ENCODE data around the gene ANO2.

ANO2 gene

DNA sequence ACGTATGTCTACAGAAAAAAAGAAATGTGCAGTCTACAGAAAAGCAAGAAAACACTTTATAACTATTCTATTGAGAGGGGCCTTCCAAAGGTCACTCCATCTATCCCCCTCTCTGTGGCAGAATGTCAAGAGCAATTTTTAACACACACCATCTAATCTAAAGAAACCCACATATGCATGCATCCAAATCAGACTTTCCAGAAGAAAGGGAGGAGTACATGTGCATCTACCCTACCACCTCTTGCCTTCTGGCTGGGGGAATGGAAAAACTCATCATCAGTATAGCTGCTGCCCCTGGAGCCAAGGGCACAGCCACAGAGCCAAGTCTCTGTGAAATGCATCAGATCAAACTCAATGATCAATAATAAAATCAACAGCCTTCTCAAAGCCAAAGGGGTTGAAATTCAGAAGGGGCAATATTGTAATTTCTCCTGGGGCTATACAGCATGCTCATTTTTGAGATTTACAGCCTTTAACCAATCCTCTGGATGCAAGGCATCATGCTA lies 63.9 kb downstream of the ANO2 start:
- ATAC-seq = no peak
- TF ChIP-seq OSR1 (CRISPR knock-in tag; IDR thresholded peaks at IDR 0.05) = no peak
- TF ChIP-seq ISL1 (CRISPR knock-in tag; IDR thresholded peaks at IDR 0.05) = no peak
- no peak for TF ChIP-seq ZNF8 (CRISPR knock-in tag; IDR thresholded peaks at IDR 0.05)
- no peak for TF ChIP-seq SNAI2 (CRISPR knock-in tag; IDR thresholded peaks at IDR 0.05)
- TF ChIP-seq POU6F1 (CRISPR knock-in tag; IDR thresholded peaks at IDR 0.05; ENCODE audit: borderline replicate concordance, low read depth) = no peak
- TF ChIP-seq ZFP3 (CRISPR knock-in tag; IDR thresholded peaks at IDR 0.05) = no peak
- TF ChIP-seq ZC3H10 (CRISPR knock-in tag; IDR thresholded peaks at IDR 0.05) = no peak
- TF ChIP-seq CREB5 (CRISPR knock-in tag; IDR thresholded peaks at IDR 0.05; ENCODE audit: low read depth) = no peak
- no peak for TF ChIP-seq GLIS3 (CRISPR knock-in tag; IDR thresholded peaks at IDR 0.05)
- no peak for TF ChIP-seq ZFP30 (CRISPR knock-in tag; IDR thresholded peaks at IDR 0.05)
- TF ChIP-seq ZNF565 (CRISPR knock-in tag; conservative IDR thresholded peaks at IDR 0.05; ENCODE audit: low read depth) = no peak
- no peak for TF ChIP-seq TOX (CRISPR knock-in tag; IDR thresholded peaks at IDR 0.05; ENCODE audit: borderline replicate concordance)
- TF ChIP-seq, protein P1, sequence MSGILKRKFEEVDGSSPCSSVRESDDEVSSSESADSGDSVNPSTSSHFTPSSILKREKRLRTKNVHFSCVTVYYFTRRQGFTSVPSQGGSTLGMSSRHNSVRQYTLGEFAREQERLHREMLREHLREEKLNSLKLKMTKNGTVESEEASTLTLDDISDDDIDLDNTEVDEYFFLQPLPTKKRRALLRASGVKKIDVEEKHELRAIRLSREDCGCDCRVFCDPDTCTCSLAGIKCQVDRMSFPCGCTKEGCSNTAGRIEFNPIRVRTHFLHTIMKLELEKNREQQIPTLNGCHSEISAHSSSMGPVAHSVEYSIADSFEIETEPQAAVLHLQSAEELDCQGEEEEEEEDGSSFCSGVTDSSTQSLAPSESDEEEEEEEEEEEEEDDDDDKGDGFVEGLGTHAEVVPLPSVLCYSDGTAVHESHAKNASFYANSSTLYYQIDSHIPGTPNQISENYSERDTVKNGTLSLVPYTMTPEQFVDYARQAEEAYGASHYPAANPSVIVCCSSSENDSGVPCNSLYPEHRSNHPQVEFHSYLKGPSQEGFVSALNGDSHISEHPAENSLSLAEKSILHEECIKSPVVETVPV (CRISPR knock-in tag; IDR thresholded peaks at IDR 0.05) = no peak
- TF ChIP-seq RARB (CRISPR knock-in tag; IDR thresholded peaks at IDR 0.05) = no peak
- TF ChIP-seq CSDC2 (CRISPR knock-in tag; IDR thresholded peaks at IDR 0.05) = no peak
- no peak for TF ChIP-seq TSHZ2 (CRISPR knock-in tag; IDR thresholded peaks at IDR 0.05)
- TF ChIP-seq ESRRG (CRISPR knock-in tag; IDR thresholded peaks at IDR 0.05) = no peak
- TF ChIP-seq ZNF70 (CRISPR knock-in tag; IDR thresholded peaks at IDR 0.05) = no peak
- TF ChIP-seq, protein P2, sequence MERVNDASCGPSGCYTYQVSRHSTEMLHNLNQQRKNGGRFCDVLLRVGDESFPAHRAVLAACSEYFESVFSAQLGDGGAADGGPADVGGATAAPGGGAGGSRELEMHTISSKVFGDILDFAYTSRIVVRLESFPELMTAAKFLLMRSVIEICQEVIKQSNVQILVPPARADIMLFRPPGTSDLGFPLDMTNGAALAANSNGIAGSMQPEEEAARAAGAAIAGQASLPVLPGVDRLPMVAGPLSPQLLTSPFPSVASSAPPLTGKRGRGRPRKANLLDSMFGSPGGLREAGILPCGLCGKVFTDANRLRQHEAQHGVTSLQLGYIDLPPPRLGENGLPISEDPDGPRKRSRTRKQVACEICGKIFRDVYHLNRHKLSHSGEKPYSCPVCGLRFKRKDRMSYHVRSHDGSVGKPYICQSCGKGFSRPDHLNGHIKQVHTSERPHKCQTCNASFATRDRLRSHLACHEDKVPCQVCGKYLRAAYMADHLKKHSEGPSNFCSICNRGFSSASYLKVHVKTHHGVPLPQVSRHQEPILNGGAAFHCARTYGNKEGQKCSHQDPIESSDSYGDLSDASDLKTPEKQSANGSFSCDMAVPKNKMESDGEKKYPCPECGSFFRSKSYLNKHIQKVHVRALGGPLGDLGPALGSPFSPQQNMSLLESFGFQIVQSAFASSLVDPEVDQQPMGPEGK (CRISPR knock-in tag; IDR thresholded peaks at IDR 0.05; ENCODE audit: borderline replicate concordance) = no peak
- TF ChIP-seq BACH2 (CRISPR knock-in tag; IDR thresholded peaks at IDR 0.05; ENCODE audit: borderline replicate concordance) = no peak

GRCh38 chr12:5875851-5876250 lies 69.2 kb downstream of the ANO2 start:
- no peak for TF ChIP-seq RARB (CRISPR knock-in tag; IDR thresholded peaks at IDR 0.05)
- no peak for TF ChIP-seq GLIS3 (CRISPR knock-in tag; IDR thresholded peaks at IDR 0.05)
- TF ChIP-seq, protein P2 (CRISPR knock-in tag; IDR thresholded peaks at IDR 0.05; ENCODE audit: borderline replicate concordance) = no peak
- no peak for TF ChIP-seq SNAI2 (CRISPR knock-in tag; IDR thresholded peaks at IDR 0.05)
- no peak for TF ChIP-seq TCF4 (CRISPR knock-in tag; IDR thresholded peaks at IDR 0.05; ENCODE audit: borderline replicate concordance)
- TF ChIP-seq, protein P1 (CRISPR knock-in tag; IDR thresholded peaks at IDR 0.05) = no peak
- no peak for TF ChIP-seq CSDC2 (CRISPR knock-in tag; IDR thresholded peaks at IDR 0.05)
- TF ChIP-seq BACH2 (CRISPR knock-in tag; IDR thresholded peaks at IDR 0.05; ENCODE audit: borderline replicate concordance) = no peak
- no peak for TF ChIP-seq ZNF8 (CRISPR knock-in tag; IDR thresholded peaks at IDR 0.05)
- TF ChIP-seq ISL1 (CRISPR knock-in tag; IDR thresholded peaks at IDR 0.05) = no peak
- no peak for TF ChIP-seq CREB5 (CRISPR knock-in tag; IDR thresholded peaks at IDR 0.05; ENCODE audit: low read depth)
- no peak for TF ChIP-seq ESRRG (CRISPR knock-in tag; IDR thresholded peaks at IDR 0.05)
- no peak for TF ChIP-seq ZNF70 (CRISPR knock-in tag; IDR thresholded peaks at IDR 0.05)
- no peak for TF ChIP-seq ZFP3 (CRISPR knock-in tag; IDR thresholded peaks at IDR 0.05)
- no peak for TF ChIP-seq ZC3H10 (CRISPR knock-in tag; IDR thresholded peaks at IDR 0.05)
- no peak for TF ChIP-seq ARNTL (CRISPR knock-in tag; IDR thresholded peaks at IDR 0.05; ENCODE audit: borderline replicate concordance, low read depth)
- TF ChIP-seq PPARA (CRISPR knock-in tag; IDR thresholded peaks at IDR 0.05; ENCODE audit: borderline replicate concordance) = no peak
- TF ChIP-seq OSR1 (CRISPR knock-in tag; IDR thresholded peaks at IDR 0.05) = no peak
- no peak for TF ChIP-seq ZNF565 (CRISPR knock-in tag; conservative IDR thresholded peaks at IDR 0.05; ENCODE audit: low read depth)
- TF ChIP-seq TOX (CRISPR knock-in tag; IDR thresholded peaks at IDR 0.05; ENCODE audit: borderline replicate concordance) = no peak
- ATAC-seq = no peak

Measured in SK-N-SH treated with all-trans-retinoic acid at 6 μM for 48 hours (cell line).